Central memory CD8-positive, alpha-beta T cell (primary cell): ENCODE results near the gene TCTN2.

ENCODE experiments used
- ATAC-seq: fragments of 150-1000 bp; cut with Tn5 transposase; replicated peaks from 2 replicates; pipeline ENCODE4 v1.10.0; 2022; ENCODE audit warnings: mild to moderate bottlenecking, moderate FRiP score, moderate number of reproducible peaks; ENCODE audit not compliant: poor library complexity, severe bottlenecking; ENCODE audit errors: extremely low read depth
- DNase-seq, 2 donors: peaks; one replicate each; pipeline ENCODE4 v3.0.0; 2021; ENCODE audit warnings: low spot score in 2 of 2
- H3K27ac Mint-ChIP-seq: one replicate; pipeline ENCODE4 v1.8.0; 2022; ENCODE audit warnings: low read depth, mild to moderate bottlenecking, moderate library complexity, mixed read lengths
- H3K27me3 Mint-ChIP-seq: one replicate; pipeline ENCODE4 v1.8.0; 2022; ENCODE audit warnings: mixed read lengths
- H3K36me3 Mint-ChIP-seq: one replicate; pipeline ENCODE4 v1.8.0; 2022; ENCODE audit warnings: mild to moderate bottlenecking, moderate library complexity, mixed read lengths; ENCODE audit not compliant: insufficient read depth
- H3K4me1 Mint-ChIP-seq: one replicate; pipeline ENCODE4 v1.8.0; 2022; ENCODE audit warnings: mixed read lengths
- H3K4me3 Mint-ChIP-seq: one replicate; pipeline ENCODE4 v1.8.0; 2022; ENCODE audit warnings: mild to moderate bottlenecking, moderate library complexity, mixed read lengths
- H3K9me3 Mint-ChIP-seq: one replicate; pipeline ENCODE4 v1.8.0; 2022; ENCODE audit warnings: mixed read lengths

Gene TCTN2

DNA sequence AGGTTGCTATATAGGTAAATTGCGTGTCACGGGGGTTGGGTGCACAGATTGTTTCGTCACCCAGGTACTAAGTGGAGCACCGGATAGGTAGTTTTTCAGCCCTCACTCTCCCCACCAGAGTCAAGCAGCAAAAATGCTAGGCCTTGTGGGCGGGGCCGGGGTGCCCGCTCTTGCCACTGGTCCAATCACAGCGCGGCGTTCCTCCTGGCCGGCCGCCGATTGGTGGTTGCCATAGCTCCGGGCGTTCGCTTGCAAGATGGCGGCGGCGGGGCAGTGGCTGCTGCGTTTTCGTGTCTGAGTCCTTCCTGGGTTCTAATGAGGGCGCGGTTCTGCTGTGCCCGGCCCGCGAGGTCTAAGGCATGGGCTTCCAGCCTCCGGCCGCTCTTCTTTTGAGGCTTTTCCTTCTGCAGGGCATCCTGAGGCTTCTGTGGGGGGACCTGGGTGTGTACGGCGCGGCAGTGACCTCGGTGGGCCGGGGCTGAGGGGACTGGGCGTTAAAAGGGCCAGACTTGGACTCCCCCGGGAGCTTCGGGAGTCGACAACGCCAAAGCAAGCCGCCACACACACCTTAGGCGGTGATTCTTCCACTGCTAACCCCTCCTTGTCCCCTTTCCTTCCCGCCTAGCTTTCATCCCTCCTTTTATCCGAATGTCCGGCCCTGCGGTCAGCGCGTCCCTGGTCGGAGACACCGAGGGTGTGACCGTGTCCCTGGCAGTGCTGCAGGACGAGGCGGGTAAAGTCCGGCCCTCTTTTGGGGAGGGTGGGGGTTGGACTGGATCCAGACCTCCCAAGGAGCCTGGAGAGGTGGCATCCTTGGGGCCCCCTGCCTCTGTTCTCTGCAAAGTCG lies at the start of gene TCTN2:
Gene TCTN2 (plus strand): TSS at position 232 of the 847 bp plus-strand sequence. CDS start 128 bp downstream, at position 360.
- Mint-ChIP-seq H3K9me3 (no peaks in the 10 kb centered on the region), H3K4me1 (peaks cover 13% of the 10 kb centered on the region), H3K4me3 (peak within 1 kb of the TSS; percentile 77), H3K36me3 (peaks cover 10% of the 10 kb centered on the region), H3K27ac (peak within 1 kb of the TSS; percentile 44), H3K27me3 (no peaks in the 10 kb centered on the region)
- DNase-seq, result peak; percentile 86 to 89
- ATAC-seq, result peak; percentile 100

DNA sequence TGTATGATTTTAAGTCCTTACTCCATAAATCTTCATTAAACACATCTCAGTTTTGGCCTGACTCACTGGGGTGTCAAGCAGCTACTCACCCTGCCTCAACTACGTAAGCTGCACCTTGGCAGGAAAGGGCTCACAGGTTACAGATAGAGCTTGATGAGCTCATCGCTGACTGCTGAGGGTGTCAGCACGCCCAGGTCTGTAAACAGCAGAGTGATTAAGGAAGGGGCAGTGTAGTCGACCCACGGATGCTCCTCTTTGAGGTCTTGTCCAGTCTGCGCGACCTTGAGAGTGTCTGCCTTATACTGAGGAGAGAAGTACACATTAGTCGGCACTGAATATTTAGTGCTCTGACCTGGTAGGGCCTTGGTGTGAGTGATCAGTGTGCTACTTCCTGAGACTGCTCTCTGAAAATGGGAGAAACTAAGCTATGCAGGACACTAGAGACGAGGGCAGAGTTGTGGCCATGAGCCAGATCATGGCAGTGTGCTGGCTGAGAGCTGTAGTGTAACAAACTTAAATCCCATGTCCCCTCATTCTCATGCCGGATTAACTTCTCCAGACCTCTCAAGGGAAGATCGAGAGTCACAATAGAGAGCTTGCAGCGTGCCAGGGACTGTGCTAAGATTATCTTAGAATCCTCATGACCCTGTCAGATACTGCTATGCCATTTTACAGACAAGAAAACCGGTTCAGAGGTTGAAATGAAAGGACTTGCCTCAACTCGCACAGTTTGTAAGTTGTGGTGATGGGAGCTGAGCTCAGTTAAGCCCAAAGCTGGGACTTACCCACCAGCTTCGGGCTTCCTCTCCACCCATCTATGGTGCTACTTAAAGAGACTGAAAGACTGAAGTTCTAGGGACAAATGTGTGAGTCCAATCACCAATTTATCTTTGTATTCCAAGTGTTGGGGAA lies 49.0 kb upstream of the TCTN2 start:
- no peak overlapping the region for H3K27ac Mint-ChIP-seq
- ATAC-seq, result no peak
- H3K36me3 Mint-ChIP-seq, result peaks cover 68% of the 10 kb centered on the region
- H3K4me1 Mint-ChIP-seq, result peaks cover 6% of the 10 kb centered on the region
- DNase-seq, result no peak
- no peaks in the 10 kb centered on the region for H3K9me3 Mint-ChIP-seq
- no peak overlapping the region for H3K4me3 Mint-ChIP-seq
- no peaks in the 10 kb centered on the region for H3K27me3 Mint-ChIP-seq

DNA sequence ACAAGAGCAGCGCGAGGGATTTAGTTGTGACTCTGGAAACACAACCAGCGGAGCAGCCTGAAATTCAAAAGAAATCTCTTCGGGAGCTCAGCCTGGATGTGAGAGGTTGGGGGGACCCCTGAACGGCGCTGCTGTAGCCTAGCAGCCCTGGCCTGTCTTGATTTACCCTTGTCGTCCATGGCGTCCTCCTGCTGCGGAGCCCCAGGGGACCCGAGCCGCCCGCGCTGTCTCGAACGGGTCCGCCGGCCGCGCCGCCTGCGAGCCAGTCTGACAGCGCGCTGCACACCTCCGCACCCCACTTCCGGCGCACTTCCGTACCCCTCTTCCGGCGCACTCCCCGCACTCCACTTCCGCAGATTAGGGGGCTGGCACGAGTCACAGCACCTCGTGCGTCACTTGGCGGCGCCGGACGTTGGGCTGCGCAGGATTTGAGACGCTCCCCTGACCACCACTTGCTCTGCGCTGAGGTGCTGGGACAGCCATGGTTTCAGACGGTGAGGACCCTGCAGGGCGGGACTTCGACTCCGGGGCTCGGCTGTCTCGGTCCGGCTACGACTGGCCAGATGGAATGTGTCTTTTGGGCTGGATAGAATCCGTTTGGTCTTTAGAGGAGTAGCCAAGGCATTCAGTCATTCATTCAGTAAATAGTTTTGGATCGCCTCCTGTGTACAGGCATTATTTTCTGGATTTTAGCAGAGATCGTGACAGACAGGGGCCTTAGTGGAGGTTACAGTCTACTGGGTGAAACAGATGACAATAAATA lies 37.4 kb upstream of the TCTN2 start, which contains the start of the genes EIF2B1 and GTF2H3:
Gene EIF2B1 (minus strand): TSS at position 308 of the 763 bp plus-strand sequence. CDS start 129 bp downstream, at position 179.
Gene GTF2H3 (plus strand): TSS at position 451 of the 763 bp plus-strand sequence. CDS start 31 bp downstream, at position 482.
- Mint-ChIP-seq H3K27ac (peak within 1 kb of the TSS; percentile 99), H3K9me3 (no peaks in the 10 kb centered on the region), H3K27me3 (no peaks in the 10 kb centered on the region), H3K36me3 (peaks cover 35% of the 10 kb centered on the region), H3K4me1 (peaks cover 33% of the 10 kb centered on the region), H3K4me3 (peak within 1 kb of the TSS; percentile 99)
- ATAC-seq (peak; percentile 99), DNase-seq (peak; percentile 87 to 94)

DNA sequence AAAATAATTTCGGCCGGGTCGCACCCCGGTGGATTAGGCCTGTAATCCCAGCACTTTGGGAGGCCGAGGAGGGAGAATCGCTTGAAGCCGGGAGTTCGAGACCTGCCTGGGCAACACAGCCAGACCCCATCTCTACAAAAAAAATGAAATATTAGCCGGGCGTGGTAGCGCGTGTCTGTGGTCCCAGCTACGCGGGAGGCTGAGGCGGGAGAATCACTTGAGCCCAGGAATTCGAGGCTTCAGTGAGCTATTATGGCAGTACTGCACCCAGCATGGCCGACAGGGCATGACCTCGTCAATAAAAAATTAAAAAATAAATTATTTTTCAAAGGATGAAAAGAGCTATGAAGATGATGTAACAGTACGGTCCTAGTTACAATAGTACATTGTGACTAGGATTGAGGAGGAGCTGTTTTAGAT lies 36.8 kb upstream of the TCTN2 start:
- Mint-ChIP-seq H3K4me3 (peak overlapping the region; percentile 99), H3K4me1 (peaks cover 33% of the 10 kb centered on the region), H3K27me3 (no peaks in the 10 kb centered on the region), H3K36me3 (peaks cover 29% of the 10 kb centered on the region), H3K27ac (peak overlapping the region; percentile 99), H3K9me3 (no peaks in the 10 kb centered on the region)
- ATAC-seq (no peak), DNase-seq (no peak)

DNA sequence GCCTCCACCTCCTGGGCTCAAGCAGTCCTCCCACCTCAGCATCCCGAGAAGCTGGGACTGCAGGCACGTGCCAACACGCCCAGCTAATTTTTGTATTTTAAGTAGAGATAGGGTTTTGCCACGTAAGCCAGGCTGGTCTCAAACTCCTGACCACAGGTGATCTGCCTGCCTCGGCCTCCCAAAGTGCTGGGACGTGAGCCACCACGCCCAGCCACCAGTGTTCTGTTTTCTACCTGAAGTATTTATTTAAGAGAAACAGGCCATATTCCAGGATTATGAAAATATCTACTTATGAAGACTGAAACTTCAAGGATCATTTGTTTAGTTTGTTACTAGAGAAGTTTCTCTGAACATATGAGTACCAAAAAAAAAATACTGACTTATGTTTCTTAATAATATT lies 27.0 kb upstream of the TCTN2 start:
- Mint-ChIP-seq H3K36me3 (peaks cover 31% of the 10 kb centered on the region), H3K9me3 (no peaks in the 10 kb centered on the region), H3K4me1 (no peaks in the 10 kb centered on the region), H3K27me3 (no peaks in the 10 kb centered on the region), H3K4me3 (no peak overlapping the region), H3K27ac (no peak overlapping the region)
- no peak for ATAC-seq
- no peak for DNase-seq

DNA sequence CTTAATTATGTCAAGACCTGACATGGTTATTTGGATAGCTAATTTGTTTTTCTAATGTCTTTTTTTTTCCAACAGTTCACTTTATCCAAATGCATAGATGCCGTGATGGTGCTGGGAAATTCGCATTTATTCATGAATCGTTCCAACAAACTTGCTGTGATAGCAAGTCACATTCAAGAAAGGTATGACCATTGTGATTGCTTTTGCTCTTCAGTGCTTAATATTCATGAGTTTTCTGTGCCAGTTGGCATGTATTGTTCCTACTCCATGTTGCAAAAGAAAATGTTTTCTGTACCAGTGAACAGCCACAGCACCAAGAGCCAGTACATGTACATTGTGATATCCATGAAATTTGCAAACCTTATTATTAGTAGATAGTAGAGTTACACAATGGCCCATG lies 25.5 kb upstream of the TCTN2 start:
- Mint-ChIP-seq H3K27me3 (no peaks in the 10 kb centered on the region), H3K36me3 (peaks cover 39% of the 10 kb centered on the region), H3K4me1 (no peaks in the 10 kb centered on the region), H3K9me3 (no peaks in the 10 kb centered on the region), H3K27ac (no peak overlapping the region), H3K4me3 (no peak overlapping the region)
- DNase-seq (no peak), ATAC-seq (no peak)

DNA sequence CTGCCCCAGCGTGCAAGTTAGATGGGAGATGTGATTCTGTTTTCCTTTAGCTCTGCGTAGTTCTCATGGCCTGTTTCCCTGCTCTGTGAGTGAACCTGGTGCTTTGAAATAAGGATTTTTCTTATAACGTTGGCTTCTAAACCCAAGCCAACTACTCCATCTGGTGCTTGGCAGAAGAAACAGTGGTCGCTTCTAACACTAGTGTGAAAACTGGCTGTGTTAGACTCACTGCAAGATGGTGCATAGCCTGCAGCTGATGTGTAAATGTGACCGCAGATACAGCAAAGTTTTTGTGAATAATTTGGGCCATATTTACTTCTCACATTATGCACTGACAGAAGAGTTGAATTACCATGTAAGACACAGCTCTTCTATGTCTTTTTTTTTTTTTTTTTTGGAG lies 25.0 kb upstream of the TCTN2 start:
- H3K36me3 Mint-ChIP-seq, result peaks cover 39% of the 10 kb centered on the region
- no peak overlapping the region for H3K27ac Mint-ChIP-seq

DNA sequence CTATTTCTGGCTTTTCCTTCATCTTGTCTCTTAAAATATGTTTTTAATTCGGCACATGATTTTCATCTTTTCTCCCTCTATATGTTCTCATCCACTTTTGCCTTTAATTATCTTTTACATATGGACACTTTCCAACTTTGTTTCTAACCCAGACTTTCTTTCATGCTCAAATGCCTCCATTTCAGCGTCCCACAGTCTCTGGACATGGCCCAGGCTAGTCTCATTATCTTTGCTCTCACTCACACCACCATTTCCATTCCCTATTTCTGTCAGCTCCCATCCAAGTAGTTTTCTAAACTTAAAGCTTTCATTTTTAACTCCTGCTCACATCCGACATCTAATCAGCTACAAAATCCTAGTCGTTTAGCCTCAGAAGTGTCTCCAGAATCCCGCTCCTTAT lies 22.5 kb upstream of the TCTN2 start:
- no peak for DNase-seq
- Mint-ChIP-seq H3K4me3 (no peak overlapping the region), H3K4me1 (no peaks in the 10 kb centered on the region), H3K9me3 (no peaks in the 10 kb centered on the region), H3K27me3 (no peaks in the 10 kb centered on the region), H3K36me3 (peaks cover 44% of the 10 kb centered on the region), H3K27ac (no peak overlapping the region)
- ATAC-seq, result no peak

More for the DNA sequence above, 25.0 kb upstream of the TCTN2 start:
- ATAC-seq (no peak), DNase-seq (no peak)
- Mint-ChIP-seq H3K4me1 (no peaks in the 10 kb centered on the region), H3K4me3 (no peak overlapping the region), H3K9me3 (no peaks in the 10 kb centered on the region), H3K27me3 (no peaks in the 10 kb centered on the region)

DNA sequence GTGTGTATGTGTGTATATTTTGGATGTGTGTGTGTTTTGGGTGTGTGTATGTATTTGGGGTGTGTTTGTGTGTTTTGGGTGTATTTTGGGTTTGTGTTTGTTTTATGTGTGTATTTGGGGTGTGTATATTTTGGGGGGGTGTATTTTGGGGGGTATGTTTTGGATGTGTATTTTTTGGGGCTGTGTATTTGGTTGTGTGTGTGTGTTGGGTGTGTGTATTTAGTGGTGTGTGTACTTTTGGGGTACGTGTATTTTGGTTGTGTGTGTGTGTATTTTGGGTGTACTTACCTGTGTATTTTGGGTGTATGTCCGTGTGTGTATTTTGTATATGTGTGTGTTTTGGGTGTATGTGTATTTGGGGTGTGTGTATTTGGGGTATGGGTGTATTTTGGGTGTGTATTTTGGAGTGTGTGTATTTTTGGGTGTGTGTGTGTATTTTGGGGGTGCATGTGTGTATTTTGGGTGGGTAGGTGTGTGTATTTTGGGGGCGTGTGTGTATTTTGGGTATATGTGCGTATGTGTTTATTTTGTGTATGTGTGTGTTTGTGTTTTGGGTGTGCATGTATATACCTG lies 16.7 kb upstream of the TCTN2 start:
- ATAC-seq (no peak), DNase-seq (no peak)
- no peak overlapping the region for H3K27ac Mint-ChIP-seq
- H3K36me3 Mint-ChIP-seq, result peaks cover 31% of the 10 kb centered on the region
- H3K4me1 Mint-ChIP-seq, result no peaks in the 10 kb centered on the region
- H3K27me3 Mint-ChIP-seq, result no peaks in the 10 kb centered on the region
- no peaks in the 10 kb centered on the region for H3K9me3 Mint-ChIP-seq
- no peak overlapping the region for H3K4me3 Mint-ChIP-seq

DNA sequence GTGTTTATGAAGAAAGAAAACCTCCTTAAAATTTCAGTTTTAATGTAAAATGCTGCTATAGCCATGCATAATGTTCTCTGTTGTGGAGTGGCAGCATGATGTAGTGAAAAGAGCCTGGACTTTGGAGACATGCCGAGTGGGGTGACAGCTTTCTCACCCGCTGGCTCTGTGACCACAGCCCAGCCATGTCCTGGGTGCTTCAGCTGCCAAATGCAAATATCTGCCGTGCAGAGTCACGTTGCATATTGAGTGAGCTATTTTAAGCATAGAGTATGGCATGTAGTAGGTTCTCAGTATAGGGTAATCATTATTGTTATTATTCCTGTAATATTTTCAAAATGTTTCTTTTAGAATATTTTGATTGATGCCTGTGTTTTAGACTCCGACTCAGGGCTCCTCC lies 15.5 kb upstream of the TCTN2 start:
- no peak for DNase-seq
- H3K36me3 Mint-ChIP-seq, result peaks cover 27% of the 10 kb centered on the region
- H3K4me1 Mint-ChIP-seq, result no peaks in the 10 kb centered on the region
- H3K9me3 Mint-ChIP-seq, result no peaks in the 10 kb centered on the region
- H3K27me3 Mint-ChIP-seq, result no peaks in the 10 kb centered on the region
- ATAC-seq, result no peak
- no peak overlapping the region for H3K27ac Mint-ChIP-seq
- H3K4me3 Mint-ChIP-seq, result no peak overlapping the region

DNA sequence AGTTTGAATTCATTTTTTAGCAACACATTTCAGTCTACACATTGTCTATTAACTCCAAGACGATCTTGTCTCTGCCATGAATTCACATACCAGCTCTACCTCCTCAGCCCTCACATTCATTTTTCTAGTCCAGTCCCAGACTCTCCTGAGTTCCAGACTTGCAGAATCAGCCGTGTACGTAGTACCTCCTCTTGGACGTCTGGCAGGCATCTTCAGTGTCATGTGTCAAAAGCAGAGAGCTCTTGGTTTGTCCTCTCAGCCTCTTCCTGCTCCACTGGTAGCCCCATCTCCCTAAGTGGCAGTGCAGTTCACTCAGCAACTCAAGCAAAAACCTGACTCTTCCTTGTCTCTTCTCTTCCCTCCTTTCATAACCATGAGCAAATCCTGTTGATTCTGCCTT lies 14.5 kb upstream of the TCTN2 start:
- ATAC-seq, result no peak
- H3K9me3 Mint-ChIP-seq, result no peaks in the 10 kb centered on the region
- no peaks in the 10 kb centered on the region for H3K4me1 Mint-ChIP-seq
- H3K27me3 Mint-ChIP-seq, result no peaks in the 10 kb centered on the region
- no peak for DNase-seq
- H3K36me3 Mint-ChIP-seq, result peaks cover 30% of the 10 kb centered on the region
- H3K4me3 Mint-ChIP-seq, result no peak overlapping the region
- H3K27ac Mint-ChIP-seq, result no peak overlapping the region

DNA sequence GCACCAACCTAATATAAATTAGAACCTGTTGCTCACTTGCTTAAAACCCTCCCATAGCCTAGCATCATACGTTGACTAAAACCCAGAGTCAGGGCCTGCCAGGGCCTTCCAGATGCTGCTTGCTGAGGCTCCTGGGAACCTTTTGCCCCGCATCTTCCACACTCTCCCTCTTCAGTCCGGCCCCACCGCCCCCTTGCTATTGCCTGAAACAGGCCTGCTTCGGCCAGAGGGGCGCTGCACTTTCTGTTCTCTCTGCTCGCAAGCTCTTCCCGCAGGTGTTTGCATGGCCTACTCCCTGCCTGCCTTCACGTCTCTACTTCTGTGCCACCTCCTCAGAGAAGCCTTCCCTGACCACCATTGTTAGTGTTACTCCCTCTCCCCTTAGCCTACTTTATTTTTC lies 13.7 kb upstream of the TCTN2 start:
- H3K4me1 Mint-ChIP-seq, result no peaks in the 10 kb centered on the region
- DNase-seq, result no peak
- H3K4me3 Mint-ChIP-seq, result no peak overlapping the region
- H3K36me3 Mint-ChIP-seq, result peaks cover 27% of the 10 kb centered on the region
- H3K27me3 Mint-ChIP-seq, result no peaks in the 10 kb centered on the region
- no peak for ATAC-seq
- no peaks in the 10 kb centered on the region for H3K9me3 Mint-ChIP-seq
- H3K27ac Mint-ChIP-seq, result no peak overlapping the region
